ENCODE results near the gene HIVEP3.
A peak's percentile ranks its signal among the peaks of the same experiment; 100 is the strongest.
"Not testable (repeated sequence)": the region's sequence is repeated elsewhere in the genome, so short reads cannot be mapped to it uniquely, and the experiment has no call there.

HIVEP3 gene

GRCh38 chr1:41564741-41565475 lies 353.8 kb downstream of the HIVEP3 start:
- Mint-ChIP-seq H3K36me3 (peaks cover 55% of the 10 kb centered on the region), H3K9me3 (no peaks in the 10 kb centered on the region), H3K4me3 (no peak overlapping the region), H3K4me1 (peaks cover 34% of the 10 kb centered on the region), H3K27ac (no peak overlapping the region)
- ATAC-seq = no peak
- no peak for DNase-seq (ENCODE audit: low spot score in 2 of 2)

- H3K4me3 Mint-ChIP-seq = no peak overlapping the region
- peaks cover 40% of the 10 kb centered on the region for H3K4me1 Mint-ChIP-seq
- H3K9me3 Mint-ChIP-seq = no peaks in the 10 kb centered on the region
- DNase-seq (ENCODE audit: low spot score in 2 of 2) (no peak), ATAC-seq (no peak)
- H3K27ac Mint-ChIP-seq = no peak overlapping the region
- H3K36me3 Mint-ChIP-seq = peaks cover 38% of the 10 kb centered on the region
Observed at GRCh38 chr1:41562328-41562727, 356.4 kb downstream of the HIVEP3 start.

GRCh38 chr1:41560931-41561330 lies 357.8 kb downstream of the HIVEP3 start:
- DNase-seq (ENCODE audit: low spot score in 2 of 2) (no peak), ATAC-seq (no peak)
- peaks cover 41% of the 10 kb centered on the region for H3K36me3 Mint-ChIP-seq
- H3K4me3 Mint-ChIP-seq = no peak overlapping the region
- H3K27ac Mint-ChIP-seq = no peak overlapping the region
- H3K9me3 Mint-ChIP-seq = no peaks in the 10 kb centered on the region
- peaks cover 27% of the 10 kb centered on the region for H3K4me1 Mint-ChIP-seq

- Mint-ChIP-seq H3K9me3 (peaks cover 2% of the 10 kb centered on the region), H3K4me3 (no peak overlapping the region), H3K27ac (no peak overlapping the region), H3K4me1 (peaks cover 25% of the 10 kb centered on the region), H3K36me3 (peaks cover 38% of the 10 kb centered on the region)
- ATAC-seq (no peak), DNase-seq (ENCODE audit: low spot score in 2 of 2) (no peak)
Observed at GRCh38 chr1:41560496-41560895, 358.2 kb downstream of the HIVEP3 start.

- DNase-seq (ENCODE audit: low spot score in 2 of 2) = no peak
Observed at GRCh38 chr1:41559331-41559730, 359.4 kb downstream of the HIVEP3 start.

GRCh38 chr1:41558761-41559171 lies 360.0 kb downstream of the HIVEP3 start:
- DNase-seq (ENCODE audit: low spot score in 2 of 2) = no peak
- peak overlapping the region; percentile 81 for H3K27ac Mint-ChIP-seq
- peaks cover 33% of the 10 kb centered on the region for H3K36me3 Mint-ChIP-seq
- H3K4me3 Mint-ChIP-seq = no peak overlapping the region
- peaks cover 2% of the 10 kb centered on the region for H3K9me3 Mint-ChIP-seq
- ATAC-seq = no peak
- H3K4me1 Mint-ChIP-seq = peaks cover 13% of the 10 kb centered on the region

More at GRCh38 chr1:41559331-41559730, 359.4 kb downstream of the HIVEP3 start:
- no peak overlapping the region for H3K4me3 Mint-ChIP-seq
- peaks cover 19% of the 10 kb centered on the region for H3K4me1 Mint-ChIP-seq
- peaks cover 2% of the 10 kb centered on the region for H3K9me3 Mint-ChIP-seq
- no peak for ATAC-seq
- peak overlapping the region; percentile 81 for H3K27ac Mint-ChIP-seq
- peaks cover 33% of the 10 kb centered on the region for H3K36me3 Mint-ChIP-seq

GRCh38 chr1:41557751-41558455 lies 360.8 kb downstream of the HIVEP3 start:
- Mint-ChIP-seq H3K4me3 (no peak overlapping the region), H3K9me3 (peaks cover 2% of the 10 kb centered on the region), H3K4me1 (peaks cover 8% of the 10 kb centered on the region), H3K27ac (no peak overlapping the region), H3K36me3 (peaks cover 38% of the 10 kb centered on the region)
- ATAC-seq (no peak), DNase-seq (ENCODE audit: low spot score in 2 of 2) (no peak)

GRCh38 chr1:41554746-41555145 lies 364.0 kb downstream of the HIVEP3 start:
- not testable (repeated sequence) for H3K4me1 Mint-ChIP-seq; H3K9me3 Mint-ChIP-seq; H3K4me3 Mint-ChIP-seq; ATAC-seq; H3K27ac Mint-ChIP-seq; DNase-seq (ENCODE audit: low spot score in 2 of 2)
- peaks cover 22% of the 10 kb centered on the region for H3K36me3 Mint-ChIP-seq

- Mint-ChIP-seq H3K36me3 (peaks cover 40% of the 10 kb centered on the region), H3K4me3 (no peak overlapping the region), H3K4me1 (peaks cover 11% of the 10 kb centered on the region), H3K9me3 (peaks cover 4% of the 10 kb centered on the region), H3K27ac (peak overlapping the region; percentile 79)
- DNase-seq (ENCODE audit: low spot score in 2 of 2) (no peak), ATAC-seq (no peak)
Observed at GRCh38 chr1:41547781-41548560, 370.8 kb downstream of the HIVEP3 start.

GRCh38 chr1:41547336-41547735 lies 371.4 kb downstream of the HIVEP3 start:
- H3K9me3 Mint-ChIP-seq = peaks cover 4% of the 10 kb centered on the region
- ATAC-seq (no peak), DNase-seq (ENCODE audit: low spot score in 2 of 2) (no peak)
- peaks cover 14% of the 10 kb centered on the region for H3K4me1 Mint-ChIP-seq
- no peak overlapping the region for H3K4me3 Mint-ChIP-seq
- H3K27ac Mint-ChIP-seq = peak overlapping the region; percentile 79
- peaks cover 42% of the 10 kb centered on the region for H3K36me3 Mint-ChIP-seq

GRCh38 chr1:41546833-41547135 lies 371.9 kb downstream of the HIVEP3 start:
- H3K36me3 Mint-ChIP-seq = peaks cover 42% of the 10 kb centered on the region
- peaks cover 18% of the 10 kb centered on the region for H3K4me1 Mint-ChIP-seq
- peak overlapping the region; percentile 79 for H3K27ac Mint-ChIP-seq
- ATAC-seq = peak; percentile 32
- no peak overlapping the region for H3K4me3 Mint-ChIP-seq
- peaks cover 2% of the 10 kb centered on the region for H3K9me3 Mint-ChIP-seq
- DNase-seq (ENCODE audit: low spot score in 2 of 2) = no peak

- no peak overlapping the region for H3K27ac Mint-ChIP-seq
- ATAC-seq = peak; percentile 28
Observed at GRCh38 chr1:41545996-41546832, 372.5 kb downstream of the HIVEP3 start.

GRCh38 chr1:41542196-41542930 lies 376.4 kb downstream of the HIVEP3 start:
- no peaks in the 10 kb centered on the region for H3K9me3 Mint-ChIP-seq
- ATAC-seq = no peak
- peaks cover 33% of the 10 kb centered on the region for H3K4me1 Mint-ChIP-seq
- no peak overlapping the region for H3K4me3 Mint-ChIP-seq
- no peak overlapping the region for H3K27ac Mint-ChIP-seq
- peaks cover 60% of the 10 kb centered on the region for H3K36me3 Mint-ChIP-seq
- DNase-seq (ENCODE audit: low spot score in 2 of 2) = no peak

More at GRCh38 chr1:41545996-41546832, 372.5 kb downstream of the HIVEP3 start:
- Mint-ChIP-seq H3K4me3 (no peak overlapping the region), H3K4me1 (peaks cover 22% of the 10 kb centered on the region), H3K36me3 (peaks cover 42% of the 10 kb centered on the region), H3K9me3 (no peaks in the 10 kb centered on the region)
- DNase-seq (ENCODE audit: low spot score in 2 of 2) = no peak

GRCh38 chr1:41541592-41541952 lies 377.1 kb downstream of the HIVEP3 start:
- H3K9me3 Mint-ChIP-seq = no peaks in the 10 kb centered on the region
- peak overlapping the region; percentile 69 for H3K27ac Mint-ChIP-seq

More at GRCh38 chr1:41541592-41541952, 377.1 kb downstream of the HIVEP3 start:
- Mint-ChIP-seq H3K36me3 (peaks cover 54% of the 10 kb centered on the region), H3K4me1 (peaks cover 28% of the 10 kb centered on the region), H3K4me3 (no peak overlapping the region)
- no peak for DNase-seq (ENCODE audit: low spot score in 2 of 2)
- ATAC-seq = no peak
